Smooth muscle cell (in vitro differentiated cells): ENCODE measurements around the gene KRT86. TPM values are rescaled to one million over a fixed set of nuclear protein-coding genes. Genes with fewer than 3 reads are reported as not detected.

Experiments used
- DNase-seq: peaks from one replicate; lab custom pipeline; 2025; ENCODE audit not compliant: unreplicated experiment; lab: John Stamatoyannopoulos, UW
- H2AFZ ChIP-seq: fragments of 200-600 bp; sonication (generic); 2 replicates; pipeline ENCODE4 v1.6.0; 2016; ENCODE audit warnings: antibody characterized with exemption, low read depth, mild to moderate bottlenecking
- H3F3A ChIP-seq: fragments of 200-600 bp; sonication (generic); 2 replicates; pipeline ENCODE4 v1.6.0; 2017; ENCODE audit warnings: antibody characterized with exemption, low read depth
- H3K27ac ChIP-seq: fragments of 200-600 bp; sonication (generic); 2 replicates; pipeline ENCODE4 v1.5.1; 2016; ENCODE audit warnings: low read depth, mild to moderate bottlenecking
- H3K27me3 ChIP-seq: fragments of 200-600 bp; sonication (generic); 2 replicates; pipeline ENCODE4 v1.6.1; 2016; ENCODE audit warnings: low read depth, mild to moderate bottlenecking
- H3K36me3 ChIP-seq: fragments of 200-600 bp; sonication (generic); 2 replicates; pipeline ENCODE4 v1.5.1; 2016; ENCODE audit warnings: low read depth
- H3K4me1 ChIP-seq: fragments of 200-600 bp; sonication (generic); 2 replicates; pipeline ENCODE4 v1.5.1; 2016; ENCODE audit warnings: low read depth
- H3K4me2 ChIP-seq: fragments of 200-600 bp; sonication (generic); 2 replicates; pipeline ENCODE4 v1.6.0; 2016; ENCODE audit warnings: mild to moderate bottlenecking
- H3K4me3 ChIP-seq: fragments of 200-600 bp; sonication (generic); 2 replicates; pipeline ENCODE4 v1.5.1; 2016; ENCODE audit warnings: mild to moderate bottlenecking
- H3K79me2 ChIP-seq: fragments of 200-600 bp; sonication (generic); 2 replicates; pipeline ENCODE4 v1.6.0; 2016; ENCODE audit warnings: low read depth, mild to moderate bottlenecking
- H3K9ac ChIP-seq: fragments of 200-600 bp; sonication (generic); 2 replicates; pipeline ENCODE4 v1.6.0; 2016; ENCODE audit warnings: low read depth
- H3K9me3 ChIP-seq: fragments of 200-600 bp; sonication (generic); replicated peaks from 2 replicates; pipeline ENCODE4 v1.5.1; 2016; ENCODE audit warnings: low read depth
- H4K20me1 ChIP-seq: fragments of 200-600 bp; sonication (generic); 2 replicates; pipeline ENCODE4 v1.6.0; 2016; ENCODE audit warnings: low read depth
- CTCF ChIP-seq: fragments of 200-600 bp; sonication (generic); IDR thresholded peaks from 2 replicates; pipeline ENCODE4 v1.5.1; 2017; ENCODE audit warnings: borderline replicate concordance, mild to moderate bottlenecking, antibody characterized with exemption; ENCODE audit not compliant: insufficient read depth, poor library complexity, severe bottlenecking
- WGBS: methylation state at CpG from one replicate; pipeline ENCODE4 v1.1.7; 2016; ENCODE audit warnings: low lambda C conversion rate; 5-methylcytosine and 5-hydroxymethylcytosine counted together
- polyA plus RNA-seq: library from polyadenylated mRNA; unstranded; fragments of >200 nt; fragmentation: Nextera tagmentation; extraction: Ambion mirVana; gene quantifications from 2 replicates; pipeline ENCODE4 v1.2.1, GENCODE V29; 2016
- total RNA-seq: library from RNA; depleted of rRNA; stranded (reverse); fragments of >200 nt; gene quantifications from 2 replicates; pipeline ENCODE4 v1.2.3, GENCODE V29; 2014

Gene KRT86
- total and polyA plus RNA-seq, 2 experiments from 2014 or later, result not detected

GRCh38 chr12:52352951-52353350 lies 78.5 kb downstream of the KRT86 start:
- TF ChIP-seq CTCF, result no peak
- Histone ChIP-seq H3K27me3 (peaks cover 54% of the 10 kb centered on the region), H3K27ac (no peak overlapping the region), H3F3A (no peaks in the 10 kb centered on the region), H2AFZ (no peak overlapping the region), H3K79me2 (no peaks in the 10 kb centered on the region), H3K4me1 (no peaks in the 10 kb centered on the region), H3K9me3 (no peaks in the 10 kb centered on the region), H3K9ac (no peak overlapping the region), H3K4me3 (no peak overlapping the region), H3K4me2 (no peak overlapping the region), H3K36me3 (no peaks in the 10 kb centered on the region), H4K20me1 (no peaks in the 10 kb centered on the region)
- DNase-seq, result no peak
- WGBS, result 85% methylated on average over 2 of the region's 2 CpGs

- WGBS, result 82% methylated on average over 3 of the region's 3 CpGs
- peaks cover 54% of the 10 kb centered on the region for H3K27me3 ChIP-seq
These were observed 79.3 kb downstream of the KRT86 start for GRCh38 chr12:52353766-52354165.

GRCh38 chr12:52354200-52354599 lies 79.8 kb downstream of the KRT86 start:
- Histone ChIP-seq H3F3A (no peaks in the 10 kb centered on the region), H3K4me1 (no peaks in the 10 kb centered on the region), H4K20me1 (no peaks in the 10 kb centered on the region), H3K4me3 (no peak overlapping the region), H3K9me3 (no peaks in the 10 kb centered on the region), H3K4me2 (no peak overlapping the region), H3K27ac (no peak overlapping the region), H3K27me3 (peaks cover 54% of the 10 kb centered on the region), H2AFZ (no peak overlapping the region), H3K79me2 (no peaks in the 10 kb centered on the region), H3K36me3 (no peaks in the 10 kb centered on the region), H3K9ac (no peak overlapping the region)
- 64% methylated on average over 5 of the region's 5 CpGs for WGBS
- TF ChIP-seq CTCF, result no peak
- no peak for DNase-seq

More at GRCh38 chr12:52353766-52354165, 79.3 kb downstream of the KRT86 start:
- no peak overlapping the region for H2AFZ ChIP-seq
- no peaks in the 10 kb centered on the region for H4K20me1 ChIP-seq
- no peak for DNase-seq
- no peak overlapping the region for H3K27ac ChIP-seq
- no peaks in the 10 kb centered on the region for H3K9me3 ChIP-seq
- no peaks in the 10 kb centered on the region for H3F3A ChIP-seq
- H3K4me1 ChIP-seq, result no peaks in the 10 kb centered on the region
- H3K4me3 ChIP-seq, result no peak overlapping the region
- no peaks in the 10 kb centered on the region for H3K36me3 ChIP-seq
- TF ChIP-seq CTCF, result no peak
- H3K4me2 ChIP-seq, result no peak overlapping the region
- no peak overlapping the region for H3K9ac ChIP-seq
- no peaks in the 10 kb centered on the region for H3K79me2 ChIP-seq

- Histone ChIP-seq H3K4me1 (no peaks in the 10 kb centered on the region), H3K79me2 (no peaks in the 10 kb centered on the region), H2AFZ (no peak overlapping the region), H3K4me3 (no peak overlapping the region), H3K9ac (no peak overlapping the region), H3K4me2 (no peak overlapping the region), H3F3A (no peaks in the 10 kb centered on the region), H3K36me3 (no peaks in the 10 kb centered on the region), H3K27ac (no peak overlapping the region), H3K27me3 (peaks cover 53% of the 10 kb centered on the region), H3K9me3 (no peaks in the 10 kb centered on the region), H4K20me1 (no peaks in the 10 kb centered on the region)
- no peak for DNase-seq
- WGBS, result 79% methylated on average over 8 of the region's 8 CpGs
- no peak for TF ChIP-seq CTCF
These were observed 80.7 kb downstream of the KRT86 start for GRCh38 chr12:52355176-52355575.
